Activated CD8-positive, alpha-beta memory T cell treated with anti-CD3 and anti-CD28 coated beads for 48 hours (primary cell): ENCODE results near the gene GTF3C5.
"Not testable (repeated sequence)": the region's sequence is repeated elsewhere in the genome, so short reads cannot be mapped to it uniquely, and the experiment has no call there.

Experiments
- DNase-seq, 3 experiments: peaks; one replicate each; pipeline ENCODE4 v3.0.0-alpha.2; 2020; ENCODE audit warnings: low read depth in 2 of 3, low spot score in 2 of 3

Gene GTF3C5

GRCh38 chr9:133054194-133054890 is 23.5 kb downstream of the GTF3C5 start:
- DNase-seq, result no peak

GRCh38 chr9:133054966-133055365 is 24.2 kb downstream of the GTF3C5 start:
- DNase-seq, result no peak

GRCh38 chr9:133055788-133056420 is 25.1 kb downstream of the GTF3C5 start:
- DNase-seq, result no peak

GRCh38 chr9:133056533-133056932 is 25.7 kb downstream of the GTF3C5 start:
- no peak for DNase-seq

GRCh38 chr9:133057006-133057405 is 26.2 kb downstream of the GTF3C5 start:
- no peak for DNase-seq

GRCh38 chr9:133057553-133057952 is 26.8 kb downstream of the GTF3C5 start:
- DNase-seq, result no peak

- no peak for DNase-seq
Observed at GRCh38 chr9:133058071-133058470, 27.3 kb downstream of the GTF3C5 start.

- DNase-seq, result no peak
Observed at GRCh38 chr9:133058550-133059320, 27.9 kb downstream of the GTF3C5 start.

GRCh38 chr9:133059623-133060022 is 28.8 kb downstream of the GTF3C5 start:
- no peak for DNase-seq

GRCh38 chr9:133060417-133060841 is 29.6 kb downstream of the GTF3C5 start:
- DNase-seq, result no peak

- not testable (repeated sequence) for DNase-seq
Observed at GRCh38 chr9:133061019-133061763, 30.4 kb downstream of the GTF3C5 start.

- DNase-seq, result not testable (repeated sequence)
Observed at GRCh38 chr9:133061764-133062145, 31.0 kb downstream of the GTF3C5 start, which contains the start of gene CEL. Gene CEL (plus strand): TSS chr9:133061981. CDS start chr9:133062003, 22 bp downstream.

GRCh38 chr9:133062569-133062968 is 31.8 kb downstream of the GTF3C5 start:
- DNase-seq, result not testable (repeated sequence)

- DNase-seq, result no peak
Observed at GRCh38 chr9:133063159-133063499, 32.3 kb downstream of the GTF3C5 start.

GRCh38 chr9:133063500-133064231 is 32.9 kb downstream of the GTF3C5 start:
- DNase-seq, result no peak

- DNase-seq, result no peak
Observed at GRCh38 chr9:133064241-133065069, 33.7 kb downstream of the GTF3C5 start.

- no peak for DNase-seq
Observed at GRCh38 chr9:133065070-133065388, 34.2 kb downstream of the GTF3C5 start.

GRCh38 chr9:133066181-133066983 is 35.6 kb downstream of the GTF3C5 start:
- no peak for DNase-seq

GRCh38 chr9:133067006-133067405 is 36.2 kb downstream of the GTF3C5 start:
- DNase-seq, result no peak
